ENCODE data around the gene NUS1.
"Not testable (repeated sequence)": the region's sequence is repeated elsewhere in the genome, so short reads cannot be mapped to it uniquely, and the experiment has no call there.

Gene NUS1

DNA sequence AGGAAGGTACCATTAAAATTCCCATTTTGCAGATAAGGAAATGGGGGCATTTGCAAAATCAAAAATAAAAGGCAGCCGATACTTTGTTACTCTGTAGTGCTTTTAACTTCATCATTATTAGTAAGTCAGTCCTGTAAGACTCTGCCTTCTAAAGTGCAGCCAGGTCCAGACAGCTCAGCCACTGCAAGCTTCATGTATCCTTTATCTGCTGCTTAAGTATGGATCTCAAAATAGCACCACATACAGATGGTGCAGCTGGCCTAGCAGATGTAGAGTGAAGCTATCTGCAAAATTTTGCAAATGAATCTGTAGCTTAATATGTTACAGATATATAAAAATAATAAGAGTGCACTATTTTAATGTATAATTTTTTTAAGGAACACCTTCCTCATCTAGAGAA is 53.4 kb downstream of the NUS1 start:
- TF ChIP-seq, protein P1, sequence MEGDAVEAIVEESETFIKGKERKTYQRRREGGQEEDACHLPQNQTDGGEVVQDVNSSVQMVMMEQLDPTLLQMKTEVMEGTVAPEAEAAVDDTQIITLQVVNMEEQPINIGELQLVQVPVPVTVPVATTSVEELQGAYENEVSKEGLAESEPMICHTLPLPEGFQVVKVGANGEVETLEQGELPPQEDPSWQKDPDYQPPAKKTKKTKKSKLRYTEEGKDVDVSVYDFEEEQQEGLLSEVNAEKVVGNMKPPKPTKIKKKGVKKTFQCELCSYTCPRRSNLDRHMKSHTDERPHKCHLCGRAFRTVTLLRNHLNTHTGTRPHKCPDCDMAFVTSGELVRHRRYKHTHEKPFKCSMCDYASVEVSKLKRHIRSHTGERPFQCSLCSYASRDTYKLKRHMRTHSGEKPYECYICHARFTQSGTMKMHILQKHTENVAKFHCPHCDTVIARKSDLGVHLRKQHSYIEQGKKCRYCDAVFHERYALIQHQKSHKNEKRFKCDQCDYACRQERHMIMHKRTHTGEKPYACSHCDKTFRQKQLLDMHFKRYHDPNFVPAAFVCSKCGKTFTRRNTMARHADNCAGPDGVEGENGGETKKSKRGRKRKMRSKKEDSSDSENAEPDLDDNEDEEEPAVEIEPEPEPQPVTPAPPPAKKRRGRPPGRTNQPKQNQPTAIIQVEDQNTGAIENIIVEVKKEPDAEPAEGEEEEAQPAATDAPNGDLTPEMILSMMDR (IDR thresholded peaks at IDR 0.05; ENCODE audit: low read depth, low read length) = no peak
- DNase-seq (ENCODE audit: extremely low read depth, low read depth) = no peak

DNA sequence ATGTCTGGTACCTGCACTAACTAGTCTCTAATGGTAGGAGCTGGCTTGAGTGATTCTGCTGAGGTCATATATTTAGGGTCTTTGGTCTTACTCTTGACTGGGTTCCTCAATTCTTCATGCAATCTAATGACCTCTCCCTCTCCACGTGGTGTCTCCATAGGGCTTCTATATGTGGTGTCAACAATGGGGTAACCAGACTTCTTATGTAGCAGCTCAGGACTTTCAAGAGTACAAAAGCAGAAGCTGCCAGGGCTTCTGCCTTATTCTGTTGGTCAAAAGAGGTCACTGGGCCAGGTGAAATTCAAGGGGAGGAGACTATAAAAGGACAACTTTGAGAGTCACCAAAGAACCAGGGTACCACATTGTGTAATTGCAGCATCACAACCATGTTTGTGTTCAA is 54.3 kb downstream of the NUS1 start:
- TF ChIP-seq, protein P1 (IDR thresholded peaks at IDR 0.05; ENCODE audit: low read depth, low read length) = no peak
- no peak for DNase-seq (ENCODE audit: extremely low read depth, low read depth)

DNA sequence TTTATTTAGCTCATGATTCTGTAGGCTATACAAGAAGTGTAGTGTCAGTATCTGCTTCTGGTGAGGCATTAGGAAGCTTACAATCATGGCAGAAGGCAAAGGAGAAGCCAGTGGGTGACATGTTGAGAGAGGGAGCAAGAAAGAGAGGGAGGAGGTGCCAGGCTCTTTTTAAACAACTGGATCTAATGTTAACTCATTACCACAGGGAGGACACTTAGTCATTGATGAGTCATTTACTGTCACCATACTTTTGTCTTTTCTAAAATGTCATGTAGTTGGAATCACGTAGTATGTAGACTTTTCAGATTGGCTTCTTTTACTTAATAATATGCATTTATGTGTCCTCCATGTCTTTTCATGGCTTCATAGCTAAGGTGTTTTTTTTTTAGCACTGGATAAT is 58.1 kb downstream of the NUS1 start:
- DNase-seq (ENCODE audit: extremely low read depth, low read depth) = no peak
- TF ChIP-seq, protein P1 (IDR thresholded peaks at IDR 0.05; ENCODE audit: low read depth, low read length) = no peak

DNA sequence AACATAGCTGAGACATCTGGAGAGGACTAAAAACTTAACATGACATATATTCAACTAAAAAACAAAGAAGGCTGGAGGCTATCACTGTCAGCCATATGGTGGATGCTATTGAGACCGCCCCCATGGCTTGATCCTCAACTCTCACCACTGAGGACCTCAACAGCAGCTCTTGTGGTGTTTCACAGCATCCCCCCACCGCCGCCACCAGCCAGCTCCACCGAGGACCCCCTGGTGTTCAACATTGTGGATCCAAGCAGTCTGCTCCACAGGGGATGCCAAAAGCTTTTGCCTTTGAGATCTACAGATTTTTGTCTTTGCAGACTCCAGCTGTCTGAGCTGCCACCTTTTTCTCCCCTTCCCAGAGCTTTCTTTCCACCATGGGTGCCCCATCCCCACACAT is 64.6 kb downstream of the NUS1 start:
- no peak for DNase-seq (ENCODE audit: extremely low read depth, low read depth)
- TF ChIP-seq, protein P1 (IDR thresholded peaks at IDR 0.05; ENCODE audit: low read depth, low read length) = no peak

DNA sequence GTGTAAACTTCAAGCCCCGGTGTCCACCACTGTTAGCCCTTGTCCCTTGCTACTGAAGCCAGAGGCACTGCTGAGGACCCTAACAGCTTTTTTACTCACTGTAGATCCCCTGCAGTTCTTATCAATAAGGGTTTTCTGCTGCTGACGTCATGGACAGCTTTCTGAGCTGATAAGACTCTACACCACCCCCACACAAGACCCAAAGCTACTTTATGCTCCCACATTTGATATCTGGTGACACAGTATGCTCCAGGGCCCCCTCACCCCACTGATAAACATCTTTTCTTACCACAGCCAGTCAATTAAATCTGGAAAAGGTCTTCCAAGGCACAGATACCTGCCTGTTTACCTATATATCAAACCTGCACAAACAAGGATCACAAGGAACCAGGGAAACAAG is 65.3 kb downstream of the NUS1 start:
- TF ChIP-seq, protein P1 (IDR thresholded peaks at IDR 0.05; ENCODE audit: low read depth, low read length) = no peak
- no peak for DNase-seq (ENCODE audit: extremely low read depth, low read depth)

DNA sequence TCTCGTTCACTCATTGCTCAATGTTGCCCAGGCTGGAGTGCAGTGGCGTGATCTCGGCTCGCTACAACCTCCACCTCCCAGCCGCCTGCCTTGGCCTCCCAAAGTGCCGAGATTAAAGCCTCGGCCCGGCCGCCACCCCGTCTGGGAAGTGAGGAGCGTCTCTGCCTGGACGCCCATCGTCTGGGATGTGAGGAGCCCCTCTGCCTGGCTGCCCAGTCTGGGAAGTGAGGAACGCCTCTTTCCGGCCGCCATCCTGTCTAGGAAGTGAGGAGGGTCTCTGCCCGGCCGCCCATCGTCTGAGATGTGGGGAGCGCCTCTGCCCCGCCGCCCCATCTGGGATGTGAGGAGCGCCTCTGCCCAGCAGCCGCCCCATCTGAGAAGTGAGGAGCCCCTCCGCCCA is 75.4 kb downstream of the NUS1 start:
- DNase-seq (ENCODE audit: extremely low read depth, low read depth) = not testable (repeated sequence)
